WTC11 (cell line): Measurements from ENCODE around the gene CACNA1H.

Experiments used
- ATF3 ChIP-seq: sonication (generic); formaldehyde crosslinking; conservative IDR thresholded peaks from 2 replicates; pipeline ENCODE4 v1.8.1; 2022; ENCODE audit warnings: mild to moderate bottlenecking, missing genetic modification reagents
- FOXJ3 ChIP-seq: sonication (generic); formaldehyde crosslinking; IDR thresholded peaks from 2 replicates; pipeline ENCODE4 v1.9.0; 2021; ENCODE audit warnings: missing genetic modification reagents, mild to moderate bottlenecking, borderline replicate concordance
- NR2C2 ChIP-seq: sonication (generic); formaldehyde crosslinking; IDR thresholded peaks from 2 replicates; pipeline ENCODE4 v1.8.0; 2022; ENCODE audit warnings: mild to moderate bottlenecking, missing genetic modification reagents
- ZNF138 ChIP-seq: sonication (generic); formaldehyde crosslinking; conservative IDR thresholded peaks from 2 replicates; pipeline ENCODE4 v1.8.1; 2022; ENCODE audit warnings: mild to moderate bottlenecking, moderate library complexity, missing genetic modification reagents
- ZNF317 ChIP-seq: sonication (generic); formaldehyde crosslinking; IDR thresholded peaks from 2 replicates; pipeline ENCODE4 v1.8.1; 2023; ENCODE audit warnings: low read depth, mild to moderate bottlenecking, moderate library complexity, missing genetic modification reagents, borderline replicate concordance
- ZNF396 ChIP-seq: fragments of 250-450 bp; sonication (Bioruptor Pico); IDR thresholded peaks from 2 replicates; pipeline ENCODE4 v1.8.0; 2021; ENCODE audit warnings: mild to moderate bottlenecking, moderate library complexity, borderline replicate concordance
- TF ChIP-seq, protein P1 (sequence below): fragments of 200-600 bp; IDR thresholded peaks from 2 replicates; pipeline ENCODE4 v1.8.0; 2022; ENCODE audit warnings: antibody characterized with exemption

GRCh38 chr16:1157639-1158455, 4.9 kb downstream of the CACNA1H start:
- TF ChIP-seq NR2C2 (CRISPR knock-in tag), result no peak
- TF ChIP-seq, protein P1, sequence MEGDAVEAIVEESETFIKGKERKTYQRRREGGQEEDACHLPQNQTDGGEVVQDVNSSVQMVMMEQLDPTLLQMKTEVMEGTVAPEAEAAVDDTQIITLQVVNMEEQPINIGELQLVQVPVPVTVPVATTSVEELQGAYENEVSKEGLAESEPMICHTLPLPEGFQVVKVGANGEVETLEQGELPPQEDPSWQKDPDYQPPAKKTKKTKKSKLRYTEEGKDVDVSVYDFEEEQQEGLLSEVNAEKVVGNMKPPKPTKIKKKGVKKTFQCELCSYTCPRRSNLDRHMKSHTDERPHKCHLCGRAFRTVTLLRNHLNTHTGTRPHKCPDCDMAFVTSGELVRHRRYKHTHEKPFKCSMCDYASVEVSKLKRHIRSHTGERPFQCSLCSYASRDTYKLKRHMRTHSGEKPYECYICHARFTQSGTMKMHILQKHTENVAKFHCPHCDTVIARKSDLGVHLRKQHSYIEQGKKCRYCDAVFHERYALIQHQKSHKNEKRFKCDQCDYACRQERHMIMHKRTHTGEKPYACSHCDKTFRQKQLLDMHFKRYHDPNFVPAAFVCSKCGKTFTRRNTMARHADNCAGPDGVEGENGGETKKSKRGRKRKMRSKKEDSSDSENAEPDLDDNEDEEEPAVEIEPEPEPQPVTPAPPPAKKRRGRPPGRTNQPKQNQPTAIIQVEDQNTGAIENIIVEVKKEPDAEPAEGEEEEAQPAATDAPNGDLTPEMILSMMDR, result no peak
- no peak for TF ChIP-seq ZNF317 (CRISPR knock-in tag)
- no peak for TF ChIP-seq ATF3 (CRISPR knock-in tag)
- TF ChIP-seq ZNF138 (CRISPR knock-in tag), result no peak
- no peak for TF ChIP-seq ZNF396 (CRISPR knock-in tag)
- no peak for TF ChIP-seq FOXJ3 (CRISPR knock-in tag)
